Hepatocyte (in vitro differentiated cells): Measurements from ENCODE around the gene CHST8.

Source experiments
- CTCF ChIP-seq: fragments of 200-600 bp; sonication (generic); IDR thresholded peaks from 2 replicates; pipeline ENCODE4 v1.5.1; 2016; ENCODE audit warnings: antibody characterized with exemption, mild to moderate bottlenecking; ENCODE audit not compliant: poor library complexity
- EZH2 ChIP-seq: fragments of 200-600 bp; sonication (generic); IDR thresholded peaks from 2 replicates; pipeline ENCODE4 v1.6.1; 2016; ENCODE audit warnings: antibody characterized with exemption, mild to moderate bottlenecking, borderline replicate concordance
- EZH2phosphoT487 ChIP-seq: fragments of 200-600 bp; sonication (generic); IDR thresholded peaks from one replicate; pipeline ENCODE4 v1.6.1; 2018; ENCODE audit warnings: antibody characterized with exemption, mild to moderate bottlenecking, low read depth, moderate library complexity; ENCODE audit not compliant: unreplicated experiment, severe bottlenecking

- TF ChIP-seq EZH2phosphoT487 (no peak), EZH2 (no peak), CTCF (no peak)
These were observed 92.4 kb downstream of the CHST8 start for GRCh38 chr19:33714149-33714548.
